Neuronal stem cell (in vitro differentiated cells): ENCODE results near the gene CPLANE1.

Source experiments
- DNase-seq: peaks from one replicate; pipeline ENCODE4 v3.0.0-alpha.2; 2013; ENCODE audit warnings: low spot score
- H2AFZ ChIP-seq: one replicate; pipeline ENCODE4 v1.6.1; 2013; ENCODE audit warnings: mild to moderate bottlenecking, low read length, inconsistent platforms
- H2AK5ac ChIP-seq: 2 replicates; pipeline ENCODE4 v1.6.1; 2013; ENCODE audit warnings: low read depth, mild to moderate bottlenecking, inconsistent platforms, low read length, moderate library complexity, mixed read lengths
- H2BK120ac ChIP-seq: 2 replicates; pipeline ENCODE4 v1.6.1; 2013; ENCODE audit warnings: low read depth, mild to moderate bottlenecking, inconsistent platforms, low read length, moderate library complexity, mixed read lengths
- H2BK12ac ChIP-seq: one replicate; pipeline ENCODE4 v1.6.1; 2013; ENCODE audit warnings: low read length, inconsistent platforms
- H2BK15ac ChIP-seq: 2 replicates; pipeline ENCODE4 v1.6.1; 2013; ENCODE audit warnings: mild to moderate bottlenecking, low read length, inconsistent platforms, mixed read lengths
- H2BK5ac ChIP-seq: one replicate; pipeline ENCODE4 v1.6.1; 2013; ENCODE audit warnings: inconsistent platforms, mild to moderate bottlenecking, low read length, moderate library complexity
- H3K14ac ChIP-seq: one replicate; pipeline ENCODE4 v1.6.1; 2013; ENCODE audit warnings: low read length, inconsistent platforms
- H3K18ac ChIP-seq: 2 replicates; pipeline ENCODE4 v1.6.1; 2013; ENCODE audit warnings: low read length, inconsistent platforms
- H3K23ac ChIP-seq: 2 replicates; pipeline ENCODE4 v1.6.1; 2013; ENCODE audit warnings: low read depth, mild to moderate bottlenecking, mixed read lengths, low read length, inconsistent platforms; ENCODE audit not compliant: poor library complexity
- H3K27ac ChIP-seq: replicated peaks from 3 replicates; pipeline ENCODE4 v1.5.1; 2013; ENCODE audit warnings: low read length, inconsistent platforms
- H3K27me3 ChIP-seq, 3 experiments: 2 replicates each; pipeline ENCODE4 v1.6.1; 2013; ENCODE audit warnings: low read length in 3 of 3, mild to moderate bottlenecking in 2 of 3, inconsistent platforms in 1 of 3, low read depth in 1 of 3, mixed read lengths in 1 of 3, moderate library complexity in 1 of 3; ENCODE audit not compliant: control insufficient read depth in 3 of 3, insufficient read depth in 3 of 3
- H3K36me3 ChIP-seq, 2 donors: replicated peaks in 1 of 2; 2 replicates each; pipeline ENCODE4 v1.6.1; 2013; ENCODE audit warnings: low read length in 2 of 2; ENCODE audit not compliant: control insufficient read depth in 2 of 2, insufficient read depth in 2 of 2
- H3K4ac ChIP-seq: 2 replicates; pipeline ENCODE4 v1.6.1; 2013; ENCODE audit warnings: inconsistent platforms, mild to moderate bottlenecking, low read length, moderate library complexity
- H3K4me1 ChIP-seq, 2 donors: 1 replicate in 1 of 2; 2 replicates in 1 of 2; pipeline ENCODE4 v1.6.1; 2013; ENCODE audit warnings: low read length in 2 of 2, low read depth in 1 of 2; ENCODE audit not compliant: control insufficient read depth in 2 of 2, insufficient read depth in 1 of 2
- H3K4me2 ChIP-seq: one replicate; pipeline ENCODE4 v1.6.1; 2013; ENCODE audit warnings: mild to moderate bottlenecking, low read length, inconsistent platforms; ENCODE audit not compliant: insufficient read depth, poor library complexity, severe bottlenecking
- H3K4me3 ChIP-seq, 2 donors: 2 replicates each; pipeline ENCODE4 v1.5.1; 2013; ENCODE audit warnings: low read length in 2 of 2, mild to moderate bottlenecking in 2 of 2, inconsistent platforms in 1 of 2, moderate library complexity in 1 of 2
- H3K79me1 ChIP-seq: one replicate; pipeline ENCODE4 v1.6.1; 2013; ENCODE audit warnings: low read depth, mild to moderate bottlenecking, inconsistent platforms, low read length, moderate library complexity
- H3K9ac ChIP-seq: one replicate; pipeline ENCODE4 v1.6.1; 2013; ENCODE audit warnings: mild to moderate bottlenecking, low read depth, low read length, inconsistent platforms; ENCODE audit not compliant: poor library complexity
- H3K9me3 ChIP-seq, 2 donors: replicated peaks in 1 of 2; 2 replicates each; pipeline versions ENCODE3 to v1.6.1; 2013; ENCODE audit warnings: low read length in 2 of 2, mild to moderate bottlenecking in 2 of 2, inconsistent platforms in 1 of 2, low read depth in 1 of 2, mixed read lengths in 1 of 2, moderate library complexity in 1 of 2; ENCODE audit not compliant: control insufficient read depth in 2 of 2, insufficient read depth in 1 of 2
- H4K8ac ChIP-seq: one replicate; pipeline ENCODE4 v1.6.1; 2013; ENCODE audit warnings: low read depth, mild to moderate bottlenecking, inconsistent platforms, low read length, moderate library complexity
- H4K91ac ChIP-seq: one replicate; pipeline ENCODE4 v1.6.1; 2013; ENCODE audit warnings: low read length, low read depth, mild to moderate bottlenecking, inconsistent platforms; ENCODE audit not compliant: poor library complexity
- WGBS, 2 donors: extraction: QIAGEN DNeasy Blood & Tissue Kit; methylation state at CpG; one replicate each; pipeline ENCODE4 v1.1.7; 2013; ENCODE audit warnings: missing lambda C conversion rate in 2 of 2, mixed read lengths in 1 of 2; ENCODE audit not compliant: insufficient read length in 2 of 2, insufficient replicate concordance in 1 of 2; ENCODE audit errors: extremely low coverage in 2 of 2; 5-methylcytosine and 5-hydroxymethylcytosine counted together

The CPLANE1 gene

GRCh38 chr5:37166197-37166596 lies 83.0 kb downstream of the CPLANE1 start:
- Histone ChIP-seq H3K9me3 (no peaks in the 10 kb centered on the region), H3K4me3 (no peak overlapping the region), H2BK12ac (no peak overlapping the region), H3K4me2 (no peak overlapping the region), H3K23ac (no peak overlapping the region), H3K27ac (no peak overlapping the region), H2AK5ac (no peak overlapping the region), H4K91ac (no peak overlapping the region), H2BK5ac (no peak overlapping the region), H3K4me1 (no peaks in the 10 kb centered on the region), H3K79me1 (no peaks in the 10 kb centered on the region), H2BK15ac (no peak overlapping the region), H3K14ac (no peak overlapping the region), H3K27me3 (no peaks in the 10 kb centered on the region), H2AFZ (no peak overlapping the region), H3K36me3 (peaks cover 2 to 37% of the 10 kb centered on the region in 2 donors), H3K4ac (no peak overlapping the region), H3K18ac (no peak overlapping the region), H3K9ac (no peak overlapping the region), H2BK120ac (no peak overlapping the region), H4K8ac (no peak overlapping the region)
- DNase-seq: no peak
- WGBS, 2 donors: no CpG with 5 or more reads among the region's 3 CpGs

GRCh38 chr5:37165761-37166160 lies 83.4 kb downstream of the CPLANE1 start:
- Histone ChIP-seq H3K4me1 (no peaks in the 10 kb centered on the region), H3K27me3 (no peaks in the 10 kb centered on the region), H3K23ac (no peak overlapping the region), H4K91ac (no peak overlapping the region), H3K9ac (no peak overlapping the region), H3K14ac (no peak overlapping the region), H2AFZ (no peak overlapping the region), H3K4ac (no peak overlapping the region), H3K18ac (no peak overlapping the region), H4K8ac (no peak overlapping the region), H3K79me1 (no peaks in the 10 kb centered on the region), H2AK5ac (no peak overlapping the region), H3K36me3 (peaks cover 2 to 35% of the 10 kb centered on the region in 2 donors), H3K4me3 (no peak overlapping the region), H3K27ac (no peak overlapping the region), H2BK12ac (no peak overlapping the region), H2BK120ac (no peak overlapping the region), H2BK15ac (no peak overlapping the region), H2BK5ac (no peak overlapping the region), H3K9me3 (no peaks in the 10 kb centered on the region), H3K4me2 (no peak overlapping the region)
- WGBS, 2 donors: no CpG with 5 or more reads among the region's 1 CpG
- no peak for DNase-seq

- Histone ChIP-seq H2AK5ac (no peak overlapping the region), H3K27me3 (no peaks in the 10 kb centered on the region), H3K18ac (no peak overlapping the region), H3K14ac (no peak overlapping the region), H2BK120ac (no peak overlapping the region), H3K9ac (no peak overlapping the region), H3K4me2 (no peak overlapping the region), H3K4me3 (no peak overlapping the region), H3K27ac (no peak overlapping the region), H2BK5ac (no peak overlapping the region), H3K4me1 (no peaks in the 10 kb centered on the region), H3K23ac (no peak overlapping the region), H3K79me1 (no peaks in the 10 kb centered on the region), H2BK12ac (no peak overlapping the region), H2BK15ac (no peak overlapping the region), H3K36me3 (peaks cover 7 to 93% of the 10 kb centered on the region in 2 donors), H2AFZ (no peak overlapping the region), H3K9me3 (no peaks in the 10 kb centered on the region), H3K4ac (no peak overlapping the region), H4K91ac (no peak overlapping the region), H4K8ac (no peak overlapping the region)
- no CpG with 5 or more reads among the region's 3 CpGs for WGBS, 2 donors
- no peak for DNase-seq
Observed at GRCh38 chr5:37153661-37154060, 95.5 kb downstream of the CPLANE1 start.

- Histone ChIP-seq H3K4ac (no peak overlapping the region), H3K14ac (no peak overlapping the region), H2BK120ac (no peak overlapping the region), H2AK5ac (no peak overlapping the region), H3K36me3 (peaks cover 0 to 63% of the 10 kb centered on the region in 2 donors), H3K27me3 (no peaks in the 10 kb centered on the region), H3K4me2 (no peak overlapping the region), H3K9ac (no peak overlapping the region), H2AFZ (no peak overlapping the region), H3K27ac (no peak overlapping the region), H3K79me1 (no peaks in the 10 kb centered on the region), H2BK5ac (no peak overlapping the region), H4K8ac (no peak overlapping the region), H4K91ac (no peak overlapping the region), H3K18ac (no peak overlapping the region), H3K4me3 (no peak overlapping the region), H2BK12ac (no peak overlapping the region), H3K23ac (no peak overlapping the region), H3K4me1 (no peaks in the 10 kb centered on the region), H2BK15ac (no peak overlapping the region), H3K9me3 (peaks cover 0 to 14% of the 10 kb centered on the region in 2 donors)
- no peak for DNase-seq
- WGBS, 2 donors: no CpG with 5 or more reads among the region's 1 CpG
Observed at GRCh38 chr5:37146896-37147295, 102.3 kb downstream of the CPLANE1 start.
